Heart right ventricle (tissue), 16 donors: ENCODE results near the gene FILIP1L. TPM values are rescaled to one million over a fixed set of nuclear protein-coding genes. Genes with fewer than 3 reads are reported as not detected.
A peak's percentile ranks its signal among the peaks of the same experiment; 100 is the strongest.

Source experiments
- ATAC-seq, 8 donors: fragments of 200-7000 bp; cut with Tn5 transposase; one replicate each; pipeline ENCODE4 v1.9.1; 2020; ENCODE audit warnings: mild to moderate bottlenecking in 8 of 8, moderate library complexity in 8 of 8, moderate number of reproducible peaks in 1 of 8
- DNase-seq, 2 donors: peaks; one replicate each; pipeline ENCODE4 v3.0.0-alpha.2; 2020
- H3K27ac ChIP-seq, 10 donors: fragments of 200-600 bp; sonication (generic) in 2 of 10; one replicate each; pipeline versions ENCODE4 v1.5.0 to v1.8.0; 2020 to 2022; ENCODE audit warnings: mild to moderate bottlenecking in 3 of 10
- H3K27me3 ChIP-seq, 7 donors: fragments of 200-600 bp; one replicate each; pipeline ENCODE4 v1.8.0; 2021 to 2022; ENCODE audit warnings: mild to moderate bottlenecking in 2 of 7
- H3K36me3 ChIP-seq, 9 donors: fragments of 200-600 bp; sonication (generic) in 1 of 9; one replicate each; pipeline versions ENCODE4 v1.5.0 to v1.8.0; 2020 to 2022; ENCODE audit warnings: mild to moderate bottlenecking in 2 of 9
- H3K4me1 ChIP-seq, 9 donors: fragments of 200-600 bp; sonication (generic) in 1 of 9; one replicate each; pipeline versions ENCODE4 v1.5.0 to v1.8.0; 2020 to 2022; ENCODE audit warnings: mild to moderate bottlenecking in 4 of 9
- H3K4me3 ChIP-seq, 10 donors: fragments of 200-600 bp; sonication (generic) in 2 of 10; one replicate each; pipeline versions ENCODE4 v1.5.0 to v1.8.0; 2020 to 2022; ENCODE audit warnings: mild to moderate bottlenecking in 7 of 10, moderate library complexity in 2 of 10
- H3K9me3 ChIP-seq, 11 donors: fragments of 200-600 bp in 10 of 11; sonication (generic) in 2 of 11; one replicate each; pipeline versions ENCODE4 v1.5.0 to v1.8.0; 2013 to 2022; ENCODE audit warnings: mild to moderate bottlenecking in 2 of 11, control low read depth in 1 of 11, moderate library complexity in 1 of 11
- WGBS, 2 donors: extraction: QIAGEN DNeasy Blood & Tissue Kit; methylation state at CpG; one replicate each; pipeline ENCODE4 v1.1.7; 2013; ENCODE audit warnings: inconsistent platforms in 1 of 2; 5-methylcytosine and 5-hydroxymethylcytosine counted together
- intact Hi-C, 10 donors: fragments of 100-400 bp; cut with DNase I; formaldehyde crosslinking; loops; one replicate each; pipeline versions ENCODE4 v1.11.1 to v1.14.2; 2022
- polyA plus RNA-seq, 2 donors: library from polyadenylated mRNA; stranded (reverse); fragments of 200-250 nt; gene quantifications; one replicate each; pipeline ENCODE4 v1.2.3, GENCODE V29; 2013
- total RNA-seq, 10 donors: library from RNA; stranded (reverse); fragmentation: NEBNext Ultra II Directional in 3 of 10; extraction: Animal tissue kit (Norgen Biotek cat#: 25700) in 3 of 10; gene quantifications; one replicate each; pipeline versions ENCODE4 v1.2.1 to v1.2.4, GENCODE V29; 2021 to 2023
- TF ChIP-seq, protein P1 (sequence below), 9 donors: fragments of 200-600 bp; sonication (generic) in 2 of 9; IDR thresholded peaks; one replicate each; pipeline versions ENCODE4 v1.5.0 to v1.8.0; 2021 to 2022; ENCODE audit warnings: antibody characterized with exemption in 9 of 9, mild to moderate bottlenecking in 5 of 9, moderate library complexity in 1 of 9
- donor health status: Arrhythmogenic right ventricular cardiomyopathy.
- donor health status: ischemic (EF 13 %, LVEDD 7.1; RV severe dilation, severe dysfunction).
- donor health status: healthy with polysubstance abuse.
- donor health status: DM: no; HTN: yes; CAD: no.
- donor health status: DM: no; HTN: no; CAD: no.
- donor health status: ischemic (EF 25% LVEDD 6.9; RV normal size, moderate dysfunction).
- donor health status: ischemic (EF 25% LVEDD 5.7; RV mildly dilated, moderate dysfunction).
- donor health status: healthy.
- donor health status: DM: yes; HTN: yes; CAD: no.
- donor health status: Ischemic cardiomyopathy.
- donor health status: ischemic (EF 35%, LVEDD 5.7; RV mildly dilated, moderate dysfunction).
- donor health status: nonischemic (EF 11% LVEDD 7.7; RV severe dilation, severe dysfunction).
- donor health status: DM: yes; HTN: yes; CAD: no.
- donor health status: PGD.
- donor health status: ischemic (EF 29% LVEDD 5.4; RV normal size, mild dysfunction).
- donor health status: nonischemic (EF 23%, LVEDD 6.1; RV moderate dilation, normal function).

Gene FILIP1L
- total and polyA plus RNA-seq, 12 donors: 15.9 to 134 (median 64.3) TPM

DNA sequence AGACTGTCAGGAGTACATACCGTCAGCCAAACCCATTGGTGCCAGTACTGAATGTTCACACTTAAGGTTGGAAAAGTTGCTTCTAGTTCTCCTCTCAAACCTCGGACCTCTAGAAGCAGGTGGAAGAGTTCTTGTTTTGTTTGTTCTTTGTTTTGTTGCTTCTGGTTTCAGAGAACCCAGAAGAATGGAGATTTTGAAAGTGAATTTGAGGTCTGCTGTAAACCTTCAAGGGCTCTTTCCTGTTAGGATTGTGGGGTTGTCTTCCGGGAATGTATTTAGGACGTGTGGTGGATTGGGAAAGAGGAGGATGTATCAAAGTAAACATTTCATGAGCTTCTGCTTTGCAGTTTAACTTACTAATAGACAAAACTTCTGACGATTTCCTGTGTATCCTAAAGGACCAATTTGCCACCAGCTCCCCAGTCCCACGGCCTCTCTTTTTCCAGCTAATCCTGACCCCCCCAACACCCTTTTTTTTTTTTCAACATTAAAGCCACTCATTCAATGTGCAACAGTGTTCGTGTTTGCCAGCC, 50.3 kb downstream of the FILIP1L start:
- 60 to 68% methylated on average over 7 of the region's 7 CpGs for WGBS, 2 donors
- Histone ChIP-seq H3K9me3 (no peaks in the 10 kb centered on the region), H3K27ac (peak overlapping the region in 4 of 10 donors; percentile 8 to 37 (median 27)), H3K4me1 (peaks cover 0 to 29% (median 17%) of the 10 kb centered on the region in 9 donors), H3K4me3 (no peak overlapping the region), H3K36me3 (no peaks in the 10 kb centered on the region), H3K27me3 (no peaks in the 10 kb centered on the region)
- TF ChIP-seq, protein P1, sequence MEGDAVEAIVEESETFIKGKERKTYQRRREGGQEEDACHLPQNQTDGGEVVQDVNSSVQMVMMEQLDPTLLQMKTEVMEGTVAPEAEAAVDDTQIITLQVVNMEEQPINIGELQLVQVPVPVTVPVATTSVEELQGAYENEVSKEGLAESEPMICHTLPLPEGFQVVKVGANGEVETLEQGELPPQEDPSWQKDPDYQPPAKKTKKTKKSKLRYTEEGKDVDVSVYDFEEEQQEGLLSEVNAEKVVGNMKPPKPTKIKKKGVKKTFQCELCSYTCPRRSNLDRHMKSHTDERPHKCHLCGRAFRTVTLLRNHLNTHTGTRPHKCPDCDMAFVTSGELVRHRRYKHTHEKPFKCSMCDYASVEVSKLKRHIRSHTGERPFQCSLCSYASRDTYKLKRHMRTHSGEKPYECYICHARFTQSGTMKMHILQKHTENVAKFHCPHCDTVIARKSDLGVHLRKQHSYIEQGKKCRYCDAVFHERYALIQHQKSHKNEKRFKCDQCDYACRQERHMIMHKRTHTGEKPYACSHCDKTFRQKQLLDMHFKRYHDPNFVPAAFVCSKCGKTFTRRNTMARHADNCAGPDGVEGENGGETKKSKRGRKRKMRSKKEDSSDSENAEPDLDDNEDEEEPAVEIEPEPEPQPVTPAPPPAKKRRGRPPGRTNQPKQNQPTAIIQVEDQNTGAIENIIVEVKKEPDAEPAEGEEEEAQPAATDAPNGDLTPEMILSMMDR (IDR thresholded peaks at IDR 0.05): no peak
- ATAC-seq (no peak), DNase-seq (no peak)
- intact Hi-C loops: loop anchor here in 3 of 10 donors (5.0 to 10.0 kb wide), 2 partner anchors 219 to 222 kb away; no protein-coding TSS in a partner anchor

DNA sequence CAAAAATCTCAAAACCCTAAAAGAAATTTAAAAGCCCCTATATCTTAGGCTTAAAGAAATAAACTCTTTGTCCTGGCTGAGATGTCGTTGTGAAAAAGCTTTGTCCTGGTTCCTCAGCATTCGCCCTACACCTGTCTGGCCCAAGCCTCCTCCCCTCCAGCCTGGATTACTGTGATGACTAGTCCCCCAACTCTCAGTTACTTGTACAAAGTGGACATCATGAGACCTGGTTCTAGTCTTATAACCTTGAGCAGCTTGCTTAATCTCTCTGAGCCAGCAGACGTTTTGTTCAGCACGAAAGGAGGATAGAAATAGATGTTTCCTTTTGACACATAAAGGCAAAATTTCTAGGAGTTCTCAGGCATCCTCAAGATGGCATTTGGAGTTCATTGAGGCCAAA, 51.6 kb downstream of the FILIP1L start:
- no peak overlapping the region for H3K4me3 ChIP-seq
- TF ChIP-seq, protein P1 (IDR thresholded peaks at IDR 0.05): no peak
- H3K27me3 ChIP-seq: no peaks in the 10 kb centered on the region
- H3K4me1 ChIP-seq: peaks cover 0 to 26% (median 12%) of the 10 kb centered on the region in 9 donors
- H3K36me3 ChIP-seq: no peaks in the 10 kb centered on the region
- no peaks in the 10 kb centered on the region for H3K9me3 ChIP-seq
- WGBS, 2 donors: 82 to 89% methylated on average over 4 of the region's 4 CpGs
- no peak for DNase-seq
- intact Hi-C loops: loop anchor here in 3 of 10 donors (5.0 to 10.0 kb wide), 2 partner anchors 218 to 220 kb away; no protein-coding TSS in a partner anchor
- no peak for ATAC-seq
- no peak overlapping the region for H3K27ac ChIP-seq

DNA sequence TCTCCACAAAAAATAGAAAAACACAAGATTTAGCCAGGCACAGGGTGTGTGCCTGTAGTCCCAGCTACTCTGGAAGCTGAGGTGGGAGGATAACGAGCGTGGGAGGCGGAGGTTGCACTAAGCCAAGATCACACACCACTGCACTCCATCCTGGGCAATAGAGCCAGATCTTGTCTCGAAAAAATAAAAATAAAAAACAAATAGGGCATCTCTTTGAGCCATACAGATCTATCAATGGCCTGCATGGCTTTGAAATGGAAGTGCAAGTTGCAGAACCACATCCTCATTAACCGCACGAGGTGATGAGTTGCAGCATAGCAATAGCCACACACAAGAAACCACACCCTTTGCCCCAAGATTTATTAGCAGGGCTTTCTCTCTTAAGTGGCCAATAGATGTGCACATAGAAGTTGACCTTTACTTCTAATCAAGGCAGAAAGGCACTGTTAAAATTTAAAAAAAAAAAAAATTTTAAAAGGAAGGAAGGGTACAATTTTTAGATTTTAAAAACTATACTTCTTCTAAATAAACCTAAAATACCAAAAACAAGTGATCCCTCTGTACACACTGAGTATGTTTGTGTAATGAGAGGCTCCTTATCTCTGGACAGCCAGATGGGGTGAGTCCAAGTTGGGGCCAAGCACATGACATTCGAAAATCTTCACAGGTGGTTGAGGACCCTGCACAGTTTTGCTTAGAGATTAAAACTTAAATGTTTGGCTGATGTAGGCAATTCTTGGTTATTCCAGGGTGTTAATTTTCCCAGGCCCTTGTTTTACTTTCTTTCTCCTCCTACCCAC, 53.4 kb downstream of the FILIP1L start:
- Histone ChIP-seq H3K27ac (peak overlapping the region in 1 of 10 donors; percentile 21), H3K36me3 (no peaks in the 10 kb centered on the region), H3K4me1 (peaks cover 0 to 36% (median 16%) of the 10 kb centered on the region in 9 donors), H3K27me3 (no peaks in the 10 kb centered on the region), H3K4me3 (no peak overlapping the region), H3K9me3 (no peaks in the 10 kb centered on the region)
- TF ChIP-seq, protein P1 (IDR thresholded peaks at IDR 0.05): no peak
- 80 to 85% methylated on average over 7 of the region's 7 CpGs for WGBS, 2 donors
- intact Hi-C loops: loop anchor here in 3 of 10 donors (5.0 to 10.0 kb wide), 2 partner anchors 216 to 219 kb away; no protein-coding TSS in a partner anchor
- ATAC-seq: peak in 3 of 8 donors; percentile 12 to 44 (median 23)
- no peak for DNase-seq

DNA sequence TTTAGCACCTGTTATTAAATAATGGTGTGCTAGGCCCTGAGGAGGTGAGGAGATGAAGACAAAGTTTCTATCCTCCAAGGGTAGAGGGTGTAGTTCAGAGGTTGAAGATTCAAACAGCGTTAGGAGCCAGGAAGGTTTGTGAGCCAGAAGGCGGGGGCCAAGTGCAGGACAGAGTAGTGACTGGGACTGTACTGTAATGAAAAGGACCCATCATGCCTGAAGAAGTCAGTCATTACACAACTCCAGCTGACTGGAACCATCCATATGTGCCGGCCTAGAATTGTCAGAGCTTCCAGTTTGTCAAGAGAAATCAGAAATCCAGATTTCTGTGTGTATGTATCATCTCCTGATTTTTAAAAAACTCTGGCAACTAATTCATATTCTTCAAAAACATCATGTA, 54.8 kb downstream of the FILIP1L start:
- no peak for DNase-seq
- Histone ChIP-seq H3K27me3 (no peaks in the 10 kb centered on the region), H3K36me3 (no peaks in the 10 kb centered on the region), H3K4me1 (peaks cover 0 to 36% (median 16%) of the 10 kb centered on the region in 9 donors), H3K27ac (peak overlapping the region in 1 of 10 donors; percentile 3), H3K9me3 (no peaks in the 10 kb centered on the region), H3K4me3 (no peak overlapping the region)
- intact Hi-C loops: loop anchor here in 3 of 10 donors (5.0 to 10.0 kb wide), 2 partner anchors 212 to 215 kb away; no protein-coding TSS in a partner anchor
- peak in 3 of 8 donors; percentile 37 to 49 (median 45) for ATAC-seq
- WGBS, 2 donors: 86 to 93% methylated on average over 3 of the region's 3 CpGs
- TF ChIP-seq, protein P1 (IDR thresholded peaks at IDR 0.05): no peak
